LNCaP clone FGC (cell line): Measurements from ENCODE around the gene P2RX1.

Experiments
- DNase-seq: peaks from one replicate; pipeline ENCODE4 v3.0.0-alpha.2; 2011; ENCODE audit warnings: low read depth
- H3K4me3 ChIP-seq: 2 replicates; pipeline ENCODE4 v1.5.1; 2011; ENCODE audit warnings: mild to moderate bottlenecking, low read depth, low read length, control low read depth
- TF ChIP-seq, protein P1 (sequence below): IDR thresholded peaks from 2 replicates; pipeline ENCODE4 v1.5.1; 2012; ENCODE audit warnings: mild to moderate bottlenecking; ENCODE audit not compliant: control insufficient read depth, insufficient read depth; ENCODE audit errors: extremely low read depth

The P2RX1 gene

DNA sequence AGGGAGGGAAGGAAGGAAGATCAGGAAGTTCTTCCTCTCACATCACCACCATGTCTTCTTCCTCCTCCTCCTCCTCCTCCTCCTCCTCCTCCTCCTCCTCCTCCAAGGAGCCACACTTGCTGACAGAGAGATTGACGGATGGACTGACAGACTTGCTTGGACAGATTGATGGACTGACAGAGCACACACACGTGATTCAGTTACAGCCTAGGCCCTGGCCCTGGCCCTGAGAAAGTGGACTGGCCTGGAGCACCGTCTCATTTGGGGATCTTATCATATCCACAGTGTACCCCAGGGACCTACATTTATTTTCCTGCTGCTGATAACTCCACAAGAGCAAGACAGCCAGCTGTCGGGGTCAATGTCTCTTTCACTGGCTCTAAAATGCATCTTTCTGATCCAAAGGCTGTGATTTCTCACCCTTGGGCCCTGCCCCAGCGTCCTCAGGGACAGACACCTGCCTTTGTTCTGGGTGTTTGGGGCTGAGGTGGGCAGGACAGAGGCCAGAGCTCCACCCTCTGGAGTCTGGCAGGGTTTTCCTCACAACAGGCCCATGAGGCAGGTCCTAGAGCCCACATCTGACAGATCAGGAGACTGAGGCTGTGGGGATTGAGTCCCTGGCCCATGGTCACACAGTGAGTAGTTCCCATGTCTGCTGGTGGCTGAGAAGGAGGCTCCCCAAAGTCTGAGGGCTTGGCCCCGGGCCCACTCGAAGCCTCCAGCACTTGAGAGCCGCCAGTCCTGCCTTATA is 2.3 kb upstream of the P2RX1 start:
- H3K4me3 ChIP-seq: no peak overlapping the region

DNA sequence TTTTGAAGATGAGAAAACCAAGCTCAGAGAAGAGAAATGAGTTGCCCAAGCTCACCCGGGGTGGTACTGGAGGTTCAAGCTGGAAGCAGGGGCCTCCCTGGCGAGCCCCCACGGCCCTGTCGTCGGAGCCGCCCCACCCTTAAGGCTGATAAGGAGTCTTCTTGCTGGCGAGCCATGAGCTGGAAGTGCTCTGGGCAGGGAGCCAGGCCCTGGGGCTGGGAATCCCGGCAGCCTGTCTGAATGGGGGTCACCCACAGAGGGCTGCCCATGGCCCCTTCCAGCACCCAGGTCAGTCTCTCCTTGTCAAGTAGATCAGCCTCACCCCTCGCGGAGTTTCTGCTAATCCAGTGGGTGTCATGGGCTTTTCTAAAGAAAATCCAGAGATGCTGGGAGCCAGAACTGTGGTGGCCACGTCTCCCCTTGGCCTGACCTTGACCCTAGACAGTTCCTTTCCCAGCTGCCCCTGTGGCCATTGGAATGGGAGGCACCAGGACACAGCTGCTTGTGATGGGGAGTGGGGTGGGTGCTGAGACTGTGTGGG is 1.2 kb upstream of the P2RX1 start:
- TF ChIP-seq, protein P1, sequence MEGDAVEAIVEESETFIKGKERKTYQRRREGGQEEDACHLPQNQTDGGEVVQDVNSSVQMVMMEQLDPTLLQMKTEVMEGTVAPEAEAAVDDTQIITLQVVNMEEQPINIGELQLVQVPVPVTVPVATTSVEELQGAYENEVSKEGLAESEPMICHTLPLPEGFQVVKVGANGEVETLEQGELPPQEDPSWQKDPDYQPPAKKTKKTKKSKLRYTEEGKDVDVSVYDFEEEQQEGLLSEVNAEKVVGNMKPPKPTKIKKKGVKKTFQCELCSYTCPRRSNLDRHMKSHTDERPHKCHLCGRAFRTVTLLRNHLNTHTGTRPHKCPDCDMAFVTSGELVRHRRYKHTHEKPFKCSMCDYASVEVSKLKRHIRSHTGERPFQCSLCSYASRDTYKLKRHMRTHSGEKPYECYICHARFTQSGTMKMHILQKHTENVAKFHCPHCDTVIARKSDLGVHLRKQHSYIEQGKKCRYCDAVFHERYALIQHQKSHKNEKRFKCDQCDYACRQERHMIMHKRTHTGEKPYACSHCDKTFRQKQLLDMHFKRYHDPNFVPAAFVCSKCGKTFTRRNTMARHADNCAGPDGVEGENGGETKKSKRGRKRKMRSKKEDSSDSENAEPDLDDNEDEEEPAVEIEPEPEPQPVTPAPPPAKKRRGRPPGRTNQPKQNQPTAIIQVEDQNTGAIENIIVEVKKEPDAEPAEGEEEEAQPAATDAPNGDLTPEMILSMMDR: no peak

More for the DNA sequence above, 2.3 kb upstream of the P2RX1 start:
- DNase-seq: no peak
- TF ChIP-seq, protein P1: no peak

DNA sequence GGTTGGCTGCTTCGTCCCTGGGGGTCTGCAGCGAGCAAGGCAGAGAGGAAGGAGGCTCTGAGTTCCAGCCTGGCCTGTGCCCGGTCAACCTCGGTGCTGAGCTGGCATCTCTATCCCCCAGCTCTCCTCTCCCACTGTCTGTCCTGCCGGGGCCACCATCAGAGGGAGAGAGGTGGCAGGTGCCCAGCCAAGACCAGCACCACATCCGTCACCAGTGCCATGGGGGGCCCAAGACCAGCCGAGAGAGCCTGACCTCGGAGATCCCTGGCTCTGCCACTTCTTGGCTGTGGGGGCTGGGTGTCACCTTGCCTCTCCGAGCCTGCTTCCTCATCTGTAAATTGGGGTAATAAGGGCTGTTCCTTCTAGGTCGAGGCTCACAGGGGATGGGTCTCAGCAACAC is 560 bp upstream of the P2RX1 start:
- no peak for DNase-seq
- H3K4me3 ChIP-seq: no peak overlapping the region
- TF ChIP-seq, protein P1: no peak

More for the DNA sequence above, 1.2 kb upstream of the P2RX1 start:
- H3K4me3 ChIP-seq: no peak overlapping the region
- no peak for DNase-seq

DNA sequence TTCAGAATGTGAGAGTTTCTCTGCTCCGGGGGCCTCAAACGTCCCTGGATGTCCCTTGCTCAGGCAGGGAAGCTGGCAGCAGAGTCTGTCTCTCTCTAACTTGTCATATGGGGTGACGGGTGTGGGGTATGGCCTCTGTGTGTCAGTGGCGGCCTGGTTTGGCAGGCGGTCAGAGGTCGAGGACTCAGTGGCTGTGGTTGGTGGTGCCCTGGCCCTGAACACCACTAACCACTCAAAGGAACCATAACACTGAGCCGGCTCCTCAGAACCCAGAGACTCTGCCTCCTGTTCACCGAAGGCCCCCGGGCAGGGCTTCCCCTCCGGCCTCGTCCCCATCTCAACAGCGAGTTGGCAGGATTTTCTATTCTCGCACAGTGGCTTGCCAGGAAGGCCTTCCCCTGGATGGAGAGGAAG is 677 bp downstream of the P2RX1 start:
- TF ChIP-seq, protein P1: no peak
- H3K4me3 ChIP-seq: no peak overlapping the region
- DNase-seq: no peak

DNA sequence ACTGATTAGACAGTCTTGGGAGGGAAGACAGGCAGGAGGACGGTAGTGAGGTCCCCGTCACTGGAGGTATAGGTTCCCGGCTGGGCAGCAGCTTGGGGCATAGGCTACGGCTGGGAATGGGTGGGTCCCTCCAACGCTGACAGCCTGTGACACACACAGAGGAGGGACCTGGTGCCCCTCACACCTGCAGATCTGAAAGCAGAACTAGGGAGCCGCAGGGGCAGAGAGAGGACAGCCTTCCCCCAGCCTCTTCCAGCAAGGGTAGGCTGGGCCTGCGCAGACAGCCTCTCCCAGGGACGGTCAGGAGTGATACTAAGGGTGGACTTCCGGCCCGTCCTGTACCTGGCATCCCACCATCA is 2.0 kb downstream of the P2RX1 start:
- DNase-seq: no peak
- no peak overlapping the region for H3K4me3 ChIP-seq
- TF ChIP-seq, protein P1: no peak

DNA sequence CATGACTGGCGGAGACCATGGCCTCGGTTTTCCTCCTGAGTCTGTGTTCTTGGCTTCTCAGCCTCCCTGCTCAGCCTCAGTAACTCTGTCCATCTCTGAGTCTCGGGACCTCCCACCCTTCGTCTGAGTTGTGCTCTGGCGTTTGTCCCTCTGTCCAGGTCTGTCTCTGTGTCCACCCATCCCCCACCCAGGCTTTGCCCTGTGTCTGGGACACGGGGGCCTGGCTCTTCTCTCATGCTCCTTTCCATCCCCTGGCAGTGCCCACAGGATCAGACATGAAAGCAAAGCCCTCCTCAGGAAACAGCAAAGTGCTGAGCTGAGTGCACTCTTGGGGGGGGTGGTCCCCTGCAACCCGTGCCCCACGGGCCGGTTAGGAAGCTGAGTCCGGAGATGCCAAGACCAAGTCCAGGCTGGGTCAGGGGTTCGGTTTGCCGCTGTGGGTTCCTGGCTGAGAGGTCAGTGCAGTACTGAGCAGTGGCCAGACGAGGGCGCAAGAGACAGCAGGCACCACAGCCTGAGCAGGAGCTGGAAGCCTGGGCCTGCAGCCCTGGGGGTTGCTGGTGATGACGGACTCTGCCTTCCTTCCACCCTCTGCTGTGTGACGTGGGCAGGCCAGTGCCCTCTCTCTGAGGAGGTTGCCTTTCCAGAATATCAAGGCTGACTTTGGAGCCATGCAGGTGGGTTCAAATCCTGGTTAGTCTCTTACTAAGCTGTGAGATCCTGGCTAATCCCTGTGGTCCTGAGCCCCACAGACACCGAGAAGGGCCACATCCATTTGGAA is 2.5 kb downstream of the P2RX1 start:
- no peak overlapping the region for H3K4me3 ChIP-seq
- TF ChIP-seq, protein P1: peak; percentile 99
- no peak for DNase-seq
